NCI-H748 treated with DMSO at 0.1 percent for 48 hours (cell line): ENCODE results near the gene AMFR.
"Not testable (repeated sequence)": the region's sequence is repeated elsewhere in the genome, so short reads cannot be mapped to it uniquely, and the experiment has no call there.

Experiments used
- DNase-seq: peaks from one replicate; lab custom pipeline; 2025; lab: John Stamatoyannopoulos, UW

AMFR gene

DNA sequence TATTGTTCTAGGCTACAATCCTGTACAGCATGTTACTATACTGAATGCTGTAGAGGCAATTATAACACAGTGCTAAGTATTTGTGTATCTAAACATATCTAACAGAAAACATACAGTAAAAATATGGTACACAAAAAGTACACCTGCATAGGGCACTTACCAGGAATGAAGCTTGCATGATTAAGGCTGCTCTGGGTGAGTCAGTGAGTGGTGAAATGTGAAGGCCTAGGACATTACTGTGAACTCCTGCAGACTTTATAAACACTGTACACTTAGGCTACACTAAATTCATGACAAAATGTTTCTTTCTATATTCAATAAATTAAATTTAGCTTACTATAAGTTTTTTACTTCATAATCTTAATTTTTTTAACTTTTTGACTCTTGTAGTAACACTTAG, 37.1 kb downstream of the AMFR start:
- DNase-seq, result no peak

- no peak for DNase-seq
These were observed 37.9 kb downstream of the AMFR start for GRCh38 chr16:56387396-56387795.

DNA sequence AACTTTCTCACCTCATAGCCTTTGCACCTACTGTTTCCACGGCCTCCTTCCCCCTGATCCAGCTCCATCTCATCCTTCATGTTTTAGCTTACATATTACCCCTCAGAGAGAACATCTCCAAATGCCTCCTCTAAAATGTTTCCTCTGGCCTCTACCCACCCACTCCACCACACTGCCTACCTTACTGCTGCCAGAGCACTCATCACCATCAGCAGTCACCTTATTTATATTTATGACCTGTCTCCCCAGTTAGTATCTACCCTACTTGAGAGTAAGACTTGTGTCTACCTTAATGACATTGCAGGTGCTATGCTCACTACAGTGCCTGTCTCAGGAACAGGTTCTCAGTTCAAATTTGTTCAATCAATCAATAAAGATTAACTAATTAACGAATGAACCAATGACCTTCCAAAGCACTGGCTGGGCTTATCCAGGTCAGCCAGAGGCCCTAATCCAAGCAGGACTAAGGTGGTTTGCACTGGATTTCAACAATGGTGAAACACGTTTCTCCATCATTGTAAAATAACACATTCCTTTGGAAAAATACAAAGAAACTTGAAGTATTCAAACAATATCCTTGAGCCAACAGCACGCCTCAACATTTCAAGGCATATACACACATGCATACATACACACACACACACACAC, 41.1 kb downstream of the AMFR start:
- no peak for DNase-seq

DNA sequence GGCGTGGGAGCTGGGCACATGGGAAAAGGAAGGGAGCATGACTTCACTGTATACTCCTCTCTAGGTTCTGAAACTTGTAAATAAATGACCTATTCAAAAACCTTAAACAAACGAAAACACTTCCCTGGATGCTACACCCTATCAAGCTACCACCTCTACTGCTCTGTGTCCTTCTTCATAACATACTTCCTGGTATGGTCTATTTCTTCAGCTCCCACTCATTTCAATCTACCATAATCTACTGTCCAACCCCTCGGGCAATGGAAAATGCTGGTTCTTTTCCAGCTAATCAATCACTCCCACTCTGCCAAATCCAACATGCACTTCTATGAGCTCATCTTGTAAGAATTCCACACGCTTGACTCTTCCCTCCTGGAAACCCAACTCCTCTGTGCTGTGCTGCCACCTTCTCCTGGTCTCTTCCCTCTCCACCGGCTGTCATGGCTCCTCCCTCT, 42.4 kb downstream of the AMFR start:
- no peak for DNase-seq

DNA sequence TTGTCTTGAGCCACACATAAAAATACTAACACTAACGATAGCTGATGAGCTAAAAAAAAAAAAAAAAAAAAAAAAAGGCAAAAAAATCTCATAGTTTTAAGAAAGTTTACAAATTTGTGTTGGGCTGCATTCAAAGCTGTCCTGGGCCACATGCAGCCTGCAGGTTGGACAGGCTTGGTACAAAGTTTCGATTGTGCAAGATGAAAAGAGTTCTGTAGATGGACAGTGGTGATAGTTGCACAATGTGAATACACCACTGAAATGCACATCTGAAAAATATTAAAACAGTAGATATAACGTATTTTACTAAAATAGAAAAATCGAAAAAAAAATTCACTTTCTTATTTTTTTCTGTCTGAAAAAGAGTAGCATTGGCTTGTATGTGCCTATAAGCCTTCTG, 42.9 kb downstream of the AMFR start:
- DNase-seq, result no peak

DNA sequence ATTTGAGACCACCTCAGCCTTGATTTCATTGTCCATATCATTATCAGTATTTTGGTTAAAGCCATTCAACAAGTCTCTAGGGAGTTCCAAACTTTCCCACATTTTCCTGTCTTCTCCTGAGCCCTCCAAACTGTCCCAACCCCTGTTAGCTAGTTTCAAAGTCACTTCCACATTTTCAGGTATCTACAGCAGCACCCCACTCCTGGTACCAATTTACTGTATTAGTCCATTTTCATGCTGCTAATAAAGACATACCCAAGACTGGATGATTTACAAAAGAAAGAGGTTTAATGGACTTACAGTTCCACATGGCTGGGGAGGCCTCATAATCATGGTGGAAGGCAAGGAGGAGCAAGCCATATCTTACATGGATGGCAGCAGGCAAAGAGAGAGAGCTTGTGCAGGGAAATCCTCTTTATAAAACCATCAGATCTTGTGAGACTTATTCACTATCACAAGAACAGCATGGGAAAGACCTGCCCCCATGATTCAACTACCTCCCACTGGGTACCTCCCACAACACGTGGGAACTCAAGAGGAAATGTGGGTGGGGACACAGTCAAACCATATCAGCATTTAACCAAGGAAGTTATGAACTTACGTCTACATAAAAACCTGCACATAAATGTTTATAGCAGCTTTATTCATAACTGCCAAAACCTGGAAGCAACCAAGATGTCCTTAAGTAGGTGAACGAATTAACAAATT, 44.4 kb downstream of the AMFR start:
- not testable (repeated sequence) for DNase-seq

GRCh38 chr16:56379044-56379443, 46.3 kb downstream of the AMFR start:
- not testable (repeated sequence) for DNase-seq

GRCh38 chr16:56375792-56376191, 49.6 kb downstream of the AMFR start:
- DNase-seq, result not testable (repeated sequence)

GRCh38 chr16:56373003-56373402, 52.3 kb downstream of the AMFR start:
- DNase-seq, result no peak

DNA sequence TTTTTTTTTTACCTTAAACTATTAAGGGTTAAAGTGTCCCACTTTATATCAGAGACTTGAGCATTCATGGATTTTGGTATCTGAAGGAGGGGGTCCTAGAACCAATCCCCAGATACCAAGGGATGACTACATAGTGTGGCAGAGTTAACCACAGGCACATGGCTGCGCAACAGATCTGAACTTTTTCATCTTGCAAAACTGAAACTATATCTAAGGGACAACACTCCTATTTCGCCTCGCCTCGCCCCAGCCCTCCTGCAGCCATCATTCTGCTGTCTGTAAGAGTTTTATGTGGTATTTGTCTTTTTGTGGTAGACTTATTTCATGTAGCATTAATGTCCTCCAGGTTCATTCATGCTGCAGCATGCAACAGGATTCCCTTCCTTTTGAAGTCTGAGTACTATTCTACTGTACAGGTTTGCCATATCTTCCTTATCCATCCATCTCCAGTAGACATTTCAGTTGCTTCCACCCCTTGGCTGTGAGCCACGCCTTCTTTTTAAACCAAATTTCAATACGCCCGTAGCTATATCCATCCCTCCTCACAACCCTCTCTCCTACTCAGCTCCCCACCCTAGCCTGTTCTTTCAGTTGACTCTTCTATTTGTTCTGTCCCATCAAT, 53.2 kb downstream of the AMFR start:
- DNase-seq, result no peak

GRCh38 chr16:56371660-56371937, 53.7 kb downstream of the AMFR start:
- DNase-seq, result no peak

GRCh38 chr16:56370875-56371659, 54.3 kb downstream of the AMFR start:
- DNase-seq, result no peak

DNA sequence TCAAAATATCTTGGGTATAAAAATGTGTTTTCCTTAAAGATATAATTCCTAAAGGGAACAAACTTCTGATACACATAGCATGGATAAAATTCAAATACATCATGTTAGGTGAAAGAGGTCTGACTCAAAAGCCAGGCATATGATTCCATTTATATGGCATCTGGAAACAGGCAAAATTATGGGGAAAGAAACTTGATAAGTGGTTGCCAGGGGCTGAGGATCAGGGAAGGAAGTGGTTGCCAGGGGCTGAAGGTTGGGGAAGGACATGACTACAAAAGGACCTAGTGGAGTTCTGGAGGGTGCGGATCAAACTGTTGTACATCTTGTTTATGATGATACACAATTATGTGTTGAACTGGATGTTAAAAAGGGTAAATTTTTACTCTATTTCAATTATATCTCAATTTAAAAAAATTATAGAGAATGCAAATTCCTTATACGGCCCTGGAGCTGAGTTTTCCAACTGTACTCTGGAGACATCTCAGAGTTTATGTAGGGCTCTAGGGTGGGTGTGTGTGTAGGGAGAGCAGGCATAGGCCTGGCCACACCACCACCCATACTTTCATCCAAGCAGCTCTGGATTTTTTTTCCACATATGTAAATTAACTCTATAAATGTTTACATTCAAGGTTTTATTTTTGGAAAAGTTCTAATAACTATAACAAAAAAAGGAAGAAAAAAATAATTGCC, 55.0 kb downstream of the AMFR start:
- no peak for DNase-seq

GRCh38 chr16:56369202-56369601, 56.1 kb downstream of the AMFR start:
- no peak for DNase-seq

DNA sequence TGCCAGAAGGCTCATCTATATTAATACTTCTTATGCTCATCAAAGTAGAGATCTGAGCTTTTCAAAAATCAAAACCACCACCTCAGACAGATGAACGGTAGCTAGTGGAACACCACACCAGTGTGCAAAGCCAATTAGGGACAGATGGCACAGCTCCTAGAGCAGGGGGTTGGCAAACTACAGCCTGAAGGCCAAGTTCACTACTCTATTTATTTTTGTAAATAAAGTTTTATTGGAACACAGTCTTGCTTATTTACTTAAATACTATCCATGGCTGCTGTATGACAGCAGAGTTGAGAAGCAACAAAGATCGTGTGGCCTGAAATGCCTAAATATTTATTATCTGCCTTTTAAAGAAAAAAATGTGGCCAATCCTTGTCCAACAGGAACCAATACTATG, 56.8 kb downstream of the AMFR start:
- DNase-seq, result no peak

- DNase-seq, result no peak
These were observed 57.6 kb downstream of the AMFR start for GRCh38 chr16:56367764-56368163.

DNA sequence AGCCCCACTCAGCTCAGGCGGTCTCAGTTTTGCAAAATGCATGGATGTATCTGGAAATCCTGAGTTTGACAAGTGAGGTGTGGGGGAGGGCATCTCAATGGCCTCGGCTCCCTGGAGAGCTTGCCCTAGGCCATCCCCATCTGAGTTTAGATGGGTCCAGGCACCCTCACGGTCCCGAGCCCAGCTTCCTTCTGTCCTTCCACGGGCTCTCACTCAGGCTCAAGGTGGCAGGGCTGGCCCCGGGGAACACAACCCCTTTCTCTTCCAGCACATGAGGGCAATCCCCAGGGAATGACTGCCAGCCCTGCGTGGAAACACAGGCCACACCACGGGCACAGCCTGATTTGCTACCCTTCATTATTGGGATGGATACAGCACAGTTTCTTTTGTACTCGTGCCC, 58.4 kb downstream of the AMFR start:
- no peak for DNase-seq

- no peak for DNase-seq
These were observed 59.8 kb downstream of the AMFR start for GRCh38 chr16:56365552-56365951.

DNA sequence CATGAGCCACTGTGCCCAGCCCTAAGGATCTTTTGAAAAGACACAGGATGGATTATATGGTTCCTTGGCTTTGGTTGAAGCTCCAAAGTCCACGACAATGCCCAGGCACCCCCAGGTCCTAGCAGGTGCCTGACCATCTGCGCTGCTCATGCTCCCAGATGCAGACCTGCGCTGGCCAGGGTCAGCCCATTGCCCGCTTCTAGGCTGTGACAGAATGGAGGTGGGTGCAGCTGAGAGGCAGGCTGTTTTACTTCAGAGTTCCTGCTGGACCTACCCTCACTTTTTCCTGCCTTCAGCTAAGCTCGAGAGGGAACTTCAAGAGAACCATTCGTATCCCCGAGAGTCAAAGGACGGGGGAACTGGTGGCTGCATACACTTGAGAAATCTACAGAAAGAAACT, 60.5 kb downstream of the AMFR start:
- no peak for DNase-seq

DNA sequence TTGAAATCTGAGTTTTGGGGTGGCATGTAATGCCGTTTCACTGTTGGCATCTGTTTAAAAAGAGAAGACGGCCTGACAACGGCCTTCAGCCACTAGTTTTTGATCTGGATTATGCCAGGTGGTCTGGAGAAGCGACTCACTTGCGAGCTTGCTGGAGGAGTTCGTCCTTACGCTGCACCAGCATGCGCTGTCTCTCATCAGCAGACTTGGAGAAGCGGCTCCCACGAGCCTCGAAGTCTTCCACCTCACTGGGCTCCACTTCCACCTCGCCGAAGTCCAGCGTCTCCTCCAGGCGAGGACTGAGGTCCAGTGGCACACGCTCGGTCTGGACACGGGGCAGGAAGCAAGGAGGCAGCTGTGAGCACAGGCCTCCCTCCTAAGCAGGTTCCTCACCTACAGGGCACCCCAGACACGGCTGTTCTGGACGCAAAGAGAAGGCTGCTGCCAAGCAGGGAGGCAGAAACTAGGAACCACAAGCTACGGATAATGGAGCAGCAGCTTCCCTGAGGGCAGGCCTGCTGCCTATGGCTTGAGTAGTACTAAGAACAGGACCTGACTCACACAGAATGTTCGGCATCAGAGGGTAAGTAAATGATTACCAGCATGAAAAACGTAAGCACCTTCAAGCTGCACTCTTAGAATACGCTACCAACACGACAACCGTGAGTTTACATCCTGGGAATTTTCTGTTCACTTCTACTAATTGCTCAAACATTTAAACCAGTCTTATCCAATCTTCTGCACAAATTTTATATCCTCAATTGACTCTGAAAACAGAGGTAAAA, 61.4 kb downstream of the AMFR start:
- no peak for DNase-seq

- DNase-seq, result no peak
These were observed 62.1 kb downstream of the AMFR start for GRCh38 chr16:56363181-56363716.
